ENCODE measurements around the gene TDP1.
A peak's percentile ranks its signal among the peaks of the same experiment; 100 is the strongest.

The TDP1 gene

GRCh38 chr14:89941830-89942377 is 13.8 kb upstream of the TDP1 start:
- DNase-seq (ENCODE audit: low spot score), result no peak

GRCh38 chr14:89947344-89947743 is 8.4 kb upstream of the TDP1 start:
- no peak for DNase-seq (ENCODE audit: low spot score)

- no peak for DNase-seq (ENCODE audit: low spot score)
Observed at GRCh38 chr14:89952576-89952975, 3.2 kb upstream of the TDP1 start.

GRCh38 chr14:89953602-89954001 is 2.1 kb upstream of the TDP1 start:
- DNase-seq (ENCODE audit: low spot score), result no peak

- peak; percentile 98 for DNase-seq (ENCODE audit: low spot score)
Observed at GRCh38 chr14:89954070-89955021, 1.4 kb upstream of the TDP1 start, which contains the start of gene EFCAB11. Gene EFCAB11, minus strand, starts transcription at chr14:89954730. Its CDS starts 70 bp downstream, at chr14:89954660.

- no peak for DNase-seq (ENCODE audit: low spot score)
Observed at GRCh38 chr14:89955022-89955744, 544 bp upstream of the TDP1 start.

- DNase-seq (ENCODE audit: low spot score), result no peak
Observed at GRCh38 chr14:89956661-89957009, 908 bp downstream of the TDP1 start.

GRCh38 chr14:89957376-89957775 is 1.6 kb downstream of the TDP1 start:
- DNase-seq (ENCODE audit: low spot score), result no peak

GRCh38 chr14:89957791-89958190 is 2.1 kb downstream of the TDP1 start:
- no peak for DNase-seq (ENCODE audit: low spot score)

GRCh38 chr14:89958966-89959365 is 3.2 kb downstream of the TDP1 start:
- DNase-seq (ENCODE audit: low spot score), result no peak

- no peak for DNase-seq (ENCODE audit: low spot score)
Observed at GRCh38 chr14:89959853-89960445, 4.2 kb downstream of the TDP1 start.

- no peak for DNase-seq (ENCODE audit: low spot score)
Observed at GRCh38 chr14:89960914-89961313, 5.2 kb downstream of the TDP1 start.

GRCh38 chr14:89963288-89963978 is 7.7 kb downstream of the TDP1 start:
- no peak for DNase-seq (ENCODE audit: low spot score)

- DNase-seq (ENCODE audit: low spot score), result no peak
Observed at GRCh38 chr14:89965839-89966238, 10.1 kb downstream of the TDP1 start.

GRCh38 chr14:89973234-89973823 is 17.6 kb downstream of the TDP1 start:
- DNase-seq (ENCODE audit: low spot score), result no peak

- no peak for DNase-seq (ENCODE audit: low spot score)
Observed at GRCh38 chr14:89977668-89978067, 21.9 kb downstream of the TDP1 start.

- DNase-seq (ENCODE audit: low spot score), result no peak
Observed at GRCh38 chr14:89978656-89979055, 22.9 kb downstream of the TDP1 start.

GRCh38 chr14:89983375-89983774 is 27.6 kb downstream of the TDP1 start:
- no peak for DNase-seq (ENCODE audit: low spot score)

- no peak for DNase-seq (ENCODE audit: low spot score)
Observed at GRCh38 chr14:89986462-89987160, 30.9 kb downstream of the TDP1 start.

GRCh38 chr14:89987161-89987475 is 31.4 kb downstream of the TDP1 start:
- no peak for DNase-seq (ENCODE audit: low spot score)

GRCh38 chr14:89988787-89989186 is 33.1 kb downstream of the TDP1 start:
- DNase-seq (ENCODE audit: low spot score), result no peak

Measured in left forelimb (tissue), 1 donor.